PC-3 (cell line): Measurements from ENCODE around the gene FSTL4.
"Not testable (repeated sequence)": the region's sequence is repeated elsewhere in the genome, so short reads cannot be mapped to it uniquely, and the experiment has no call there.

Experiments used
- CTCF ChIP-seq: fragments of 300-600 bp; sonication (generic); conservative IDR thresholded peaks from 2 replicates; pipeline ENCODE4 v1.5.1; 2017; ENCODE audit warnings: antibody characterized with exemption, low read depth, mild to moderate bottlenecking, low read length
- EZH2phosphoT487 ChIP-seq: fragments of 300-600 bp; sonication (generic); IDR thresholded peaks from 2 replicates; pipeline ENCODE4 v1.6.1; 2018; ENCODE audit warnings: mild to moderate bottlenecking, antibody characterized with exemption, low read length, borderline replicate concordance

- not testable (repeated sequence) for TF ChIP-seq CTCF, EZH2phosphoT487
These were observed 217.9 kb downstream of the FSTL4 start for GRCh38 chr5:133394477-133394817.
